Measurements from ENCODE around the gene CES2. TPM values are rescaled to one million over a fixed set of nuclear protein-coding genes. Genes with fewer than 3 reads are reported as not detected.

The CES2 gene
- polyA plus RNA-seq, 2 of the 4 experiments (the other 2 are of a cell fraction) = 20.3 to 20.4 TPM

DNA sequence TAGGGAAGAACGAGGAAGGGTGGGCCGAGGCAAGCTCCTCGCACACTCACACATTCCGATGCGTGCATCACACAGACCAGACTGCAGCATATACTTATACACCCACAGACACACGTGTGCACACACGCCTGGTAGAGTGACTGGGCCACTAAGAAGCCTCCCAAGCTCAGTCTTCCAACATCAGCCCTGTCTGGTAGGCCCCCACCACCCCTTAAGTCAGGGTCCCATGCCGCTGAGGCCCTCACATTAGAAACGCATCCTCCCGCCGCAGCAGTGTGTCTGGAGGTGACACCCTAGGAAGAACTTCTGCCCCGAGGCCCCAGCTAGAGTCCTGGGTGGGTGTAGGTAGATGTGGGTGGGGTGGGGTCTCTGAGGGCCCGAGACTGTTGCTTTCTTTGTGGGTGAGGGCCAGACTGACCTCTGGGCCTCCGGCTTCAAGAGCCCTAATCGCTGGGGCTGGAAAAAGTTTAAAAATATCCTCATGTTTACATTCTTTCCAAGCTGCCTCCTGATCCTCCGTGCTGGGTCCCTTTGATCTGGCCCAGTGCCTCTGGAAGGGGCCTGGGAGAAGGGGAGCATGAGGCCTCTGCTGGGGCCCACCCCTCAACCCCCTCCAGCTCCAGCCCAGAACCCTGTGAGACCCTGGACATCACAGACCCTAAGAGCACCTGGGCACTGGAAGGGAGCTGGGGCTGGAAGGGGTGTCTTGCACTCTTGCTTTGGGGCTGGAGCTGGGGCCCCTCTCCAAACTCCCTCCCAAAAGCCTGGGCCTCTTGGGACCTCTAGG lies 30.3 kb upstream of the CES2 start:
- ChIA-PET POLR2A (no interaction called here), CTCF (interaction anchor here (1.0 to 40.8 kb wide), 3 partner anchors 6 to 108 kb away, joined by 3 to 837 read pairs (median 837); partner anchors contain the start of genes CDH16, PDP2 and RRAD)
- TF ChIP-seq SMC3 (IDR thresholded peaks at IDR 0.05) (no peak), CHD2 (IDR thresholded peaks at IDR 0.05; ENCODE audit: low read length, partially characterized antibody) (no peak), NFE2L2 (conservative IDR thresholded peaks at IDR 0.05; ENCODE audit: low read length) (no peak), BHLHE40 (IDR thresholded peaks at IDR 0.05; ENCODE audit: low read depth, low read length) (no peak), RFX5 (IDR thresholded peaks at IDR 0.05) (no peak), RCOR1 (IDR thresholded peaks at IDR 0.05; ENCODE audit: low read depth, low read length) (no peak), RNF2 (IDR thresholded peaks at IDR 0.05; ENCODE audit: borderline replicate concordance, low read depth) (no peak), RARB (CRISPR knock-in tag; IDR thresholded peaks at IDR 0.05) (no peak), CEBPB (IDR thresholded peaks at IDR 0.05) (no peak), KDM1A (IDR thresholded peaks at IDR 0.05; ENCODE audit: low read depth) (no peak), ZNF302 (CRISPR knock-in tag; IDR thresholded peaks at IDR 0.05) (no peak), ZC3H11A (IDR thresholded peaks at IDR 0.05) (no peak), EP300 (IDR thresholded peaks at IDR 0.05) (no peak), POLR2A (IDR thresholded peaks at IDR 0.05; ENCODE audit: low read length) (no peak), MAFK (IDR thresholded peaks at IDR 0.05; ENCODE audit: partially characterized antibody) (no peak), ZFP36 (IDR thresholded peaks at IDR 0.05; ENCODE audit: borderline replicate concordance, partially characterized antibody) (no peak), HOXB13 (CRISPR knock-in tag; IDR thresholded peaks at IDR 0.05; ENCODE audit: low read depth) (no peak)
- TF ChIP-seq, protein P1, sequence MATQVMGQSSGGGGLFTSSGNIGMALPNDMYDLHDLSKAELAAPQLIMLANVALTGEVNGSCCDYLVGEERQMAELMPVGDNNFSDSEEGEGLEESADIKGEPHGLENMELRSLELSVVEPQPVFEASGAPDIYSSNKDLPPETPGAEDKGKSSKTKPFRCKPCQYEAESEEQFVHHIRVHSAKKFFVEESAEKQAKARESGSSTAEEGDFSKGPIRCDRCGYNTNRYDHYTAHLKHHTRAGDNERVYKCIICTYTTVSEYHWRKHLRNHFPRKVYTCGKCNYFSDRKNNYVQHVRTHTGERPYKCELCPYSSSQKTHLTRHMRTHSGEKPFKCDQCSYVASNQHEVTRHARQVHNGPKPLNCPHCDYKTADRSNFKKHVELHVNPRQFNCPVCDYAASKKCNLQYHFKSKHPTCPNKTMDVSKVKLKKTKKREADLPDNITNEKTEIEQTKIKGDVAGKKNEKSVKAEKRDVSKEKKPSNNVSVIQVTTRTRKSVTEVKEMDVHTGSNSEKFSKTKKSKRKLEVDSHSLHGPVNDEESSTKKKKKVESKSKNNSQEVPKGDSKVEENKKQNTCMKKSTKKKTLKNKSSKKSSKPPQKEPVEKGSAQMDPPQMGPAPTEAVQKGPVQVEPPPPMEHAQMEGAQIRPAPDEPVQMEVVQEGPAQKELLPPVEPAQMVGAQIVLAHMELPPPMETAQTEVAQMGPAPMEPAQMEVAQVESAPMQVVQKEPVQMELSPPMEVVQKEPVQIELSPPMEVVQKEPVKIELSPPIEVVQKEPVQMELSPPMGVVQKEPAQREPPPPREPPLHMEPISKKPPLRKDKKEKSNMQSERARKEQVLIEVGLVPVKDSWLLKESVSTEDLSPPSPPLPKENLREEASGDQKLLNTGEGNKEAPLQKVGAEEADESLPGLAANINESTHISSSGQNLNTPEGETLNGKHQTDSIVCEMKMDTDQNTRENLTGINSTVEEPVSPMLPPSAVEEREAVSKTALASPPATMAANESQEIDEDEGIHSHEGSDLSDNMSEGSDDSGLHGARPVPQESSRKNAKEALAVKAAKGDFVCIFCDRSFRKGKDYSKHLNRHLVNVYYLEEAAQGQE (IDR thresholded peaks at IDR 0.05) = no peak
- Histone ChIP-seq H3K27ac (no peak overlapping the region), H3K4me1 (peaks cover 17% of the 10 kb centered on the region), H3K4me2 (no peak overlapping the region), H3K9me3 (no peaks in the 10 kb centered on the region), H3K4me3 (no peak overlapping the region)
- DNase-seq (ENCODE audit: low read depth in 1 of 2, low spot score in 1 of 2) (no peak), FAIRE-seq (no peak), ATAC-seq (no peak)
- WGBS (ENCODE audit: missing lambda C conversion rate) = 56% methylated on average over 12 of the region's 16 CpGs

GRCh38 chr16:66905633-66906539 lies 29.4 kb upstream of the CES2 start:
- Histone ChIP-seq H3K27ac (no peak overlapping the region), H3K4me2 (no peak overlapping the region), H3K4me1 (peaks cover 10% of the 10 kb centered on the region), H3K9me3 (no peaks in the 10 kb centered on the region), H3K4me3 (no peak overlapping the region)
- WGBS (ENCODE audit: missing lambda C conversion rate) = 59% methylated on average over 10 of the region's 11 CpGs
- ChIA-PET POLR2A (no interaction called here), CTCF (interaction anchor here (1.0 to 40.8 kb wide), 4 partner anchors 7 to 107 kb away, joined by 3 to 837 read pairs (median 420); partner anchors contain the start of genes CDH16, PDP2 and RRAD)
- TF ChIP-seq CEBPB (IDR thresholded peaks at IDR 0.05) (no peak), HES2 (IDR thresholded peaks at IDR 0.05) (no peak)
- ATAC-seq = no peak
- no peak for FAIRE-seq
- DNase-seq (ENCODE audit: low read depth in 1 of 2, low spot score in 1 of 2) = no peak
